Panc1 (cell line): ENCODE results near the gene SLC2A4. TPM values are rescaled to one million over a fixed set of nuclear protein-coding genes. Genes with fewer than 3 reads are reported as not detected.
A peak's percentile ranks its signal among the peaks of the same experiment; 100 is the strongest.

Source experiments
- ATAC-seq: fragments of 200-7000 bp; cut with Tn5 transposase; 2 replicates; pipeline ENCODE4 v1.9.1; 2020; ENCODE audit warnings: mild to moderate bottlenecking, moderate library complexity
- BruUV-seq: library from RNA; stranded (reverse); fragments of 400-500 nt; replicated peaks from 2 replicates; lab custom pipeline; 2021; lab: Mats Ljungman, UMichigan
- CTCF ChIA-PET: fragments of 300-600 bp; sonication (Branson Sonifier 250); formaldehyde crosslinking; loops from one replicate; lab custom pipeline; 2022; ENCODE audit warnings: antibody characterized with exemption; lab: Charles Lee
- POLR2A ChIA-PET: fragments of 300-600 bp; sonication (Branson Sonifier 250); formaldehyde crosslinking; loops from one replicate; lab custom pipeline; 2022; ENCODE audit warnings: antibody characterized with exemption; lab: Charles Lee
- DNase-seq: peaks from one replicate; pipeline ENCODE4 v3.0.0-alpha.2; 2010; ENCODE audit warnings: low read depth, low spot score
- H3K27ac ChIP-seq: 2 replicates; pipeline ENCODE4 v1.5.1; 2011; ENCODE audit warnings: mild to moderate bottlenecking, low read length, inconsistent platforms
- H3K27me3 ChIP-seq: fragments of 200-500 bp; sonication (Bioruptor generic); 2 replicates; pipeline ENCODE4 v1.6.0; 2014; ENCODE audit warnings: low read length, inconsistent platforms; ENCODE audit not compliant: control insufficient read depth, insufficient read depth
- H3K36me3 ChIP-seq: fragments of 200-500 bp; sonication (Bioruptor generic); 2 replicates; pipeline ENCODE4 v1.5.1; 2014; ENCODE audit warnings: inconsistent platforms, mild to moderate bottlenecking, low read length, moderate library complexity; ENCODE audit not compliant: control insufficient read depth, insufficient read depth
- H3K4me1 ChIP-seq: 2 replicates; pipeline ENCODE4 v1.5.1; 2011; ENCODE audit warnings: inconsistent platforms, mild to moderate bottlenecking, low read length, moderate library complexity; ENCODE audit not compliant: control insufficient read depth, insufficient read depth
- H3K4me3 ChIP-seq, 2 experiments: 2 replicates each; pipeline ENCODE4 v1.5.1; 2011 to 2012; ENCODE audit warnings: low read depth in 2 of 2, low read length in 2 of 2, mild to moderate bottlenecking in 2 of 2, inconsistent platforms in 1 of 2, moderate library complexity in 1 of 2
- H3K9me3 ChIP-seq: fragments of 200-500 bp; sonication (Bioruptor generic); 2 replicates; pipeline ENCODE4 v1.5.1; 2014; ENCODE audit warnings: low read depth, mild to moderate bottlenecking, inconsistent platforms, low read length, moderate library complexity; ENCODE audit not compliant: control insufficient read depth, insufficient read depth
- POLR2AphosphoS5 ChIP-seq: IDR thresholded peaks from 2 replicates; pipeline ENCODE4 v1.6.1; 2012; ENCODE audit warnings: mild to moderate bottlenecking, low read depth, low read length, moderate library complexity
- SIN3A ChIP-seq: IDR thresholded peaks from 2 replicates; pipeline ENCODE4 v1.6.1; 2012; ENCODE audit warnings: low read depth, mild to moderate bottlenecking, low read length, moderate library complexity, borderline replicate concordance; ENCODE audit not compliant: insufficient read depth
- TCF7L2 ChIP-seq: IDR thresholded peaks from 2 replicates; pipeline ENCODE4 v1.6.1; 2011; ENCODE audit warnings: mild to moderate bottlenecking, low read depth, low read length, inconsistent platforms
- in situ Hi-C: cut with HindIII; loops from 2 replicates; pipeline ENCODE4 v1.10.0; 2016; ENCODE audit warnings: low sequenced_read_pairs, low pct_unique_long_range_greater_than_20kb
- intact Hi-C: fragments of 100-400 bp; cut with micrococcal nuclease; formaldehyde crosslinking; loops from one replicate; pipeline ENCODE4 v1.10.0; 2022; ENCODE audit not compliant: unreplicated experiment
- total RNA-seq: library from RNA; stranded (reverse); gene quantifications from one replicate; pipeline ENCODE4 v1.2.1, GENCODE V29; 2021; ENCODE audit not compliant: unreplicated experiment
- TF ChIP-seq, protein P1 (sequence below): fragments of 450-650 bp; IDR thresholded peaks from 2 replicates; pipeline ENCODE4 v1.5.1; 2017; ENCODE audit warnings: mild to moderate bottlenecking
- TF ChIP-seq, protein P2 (sequence below), 2 experiments: IDR thresholded peaks; 2 replicates each; pipeline ENCODE4 v1.6.1; 2011 to 2012; ENCODE audit warnings: low read depth in 2 of 2, control low read depth in 1 of 2, low read length in 1 of 2, mild to moderate bottlenecking in 1 of 2, moderate library complexity in 1 of 2; ENCODE audit not compliant: insufficient read depth in 1 of 2

The SLC2A4 gene
- total RNA-seq, 1 experiment from 2014 or later, result 0.31 TPM

DNA sequence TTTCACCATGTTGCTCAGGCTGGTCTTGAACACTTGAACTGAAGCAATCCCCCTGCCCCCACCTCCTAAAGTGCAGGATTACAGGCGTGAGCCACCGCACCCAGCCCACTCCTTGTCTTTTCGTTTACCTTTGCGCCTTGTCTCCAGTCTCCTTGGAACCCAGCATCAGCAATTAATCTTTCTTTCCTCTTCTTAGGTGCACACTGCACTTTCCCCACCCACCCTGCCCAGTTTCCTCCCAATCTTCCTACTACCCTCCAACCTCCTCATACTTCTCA is 17.8 kb upstream of the SLC2A4 start:
- intact Hi-C loops, result no loop called here

GRCh38 chr17:7266784-7267183 is 14.7 kb upstream of the SLC2A4 start:
- BruUV-seq, result no TSS peak
- DNase-seq (no peak), ATAC-seq (no peak)
- CTCF ChIA-PET, result no interaction called here
- POLR2A ChIA-PET, result interaction anchor here (0.7 kb wide), 2 partner anchors 17 to 28 kb away, joined by 3 to 6 read pairs; partner anchors contain the start of gene PHF23
- peaks cover 3% of the 10 kb centered on the region; the same call in 1 of the 2 replicates for H3K36me3 ChIP-seq
- in situ Hi-C loops, result no loop called here
- intact Hi-C loops, result no loop called here
- H3K27ac ChIP-seq, result no peak overlapping the region
- H3K9me3 ChIP-seq, result no peaks in the 10 kb centered on the region
- no peak overlapping the region for H3K4me3 ChIP-seq
- TF ChIP-seq POLR2AphosphoS5 (no peak), TCF7L2 (no peak), SIN3A (no peak)
- TF ChIP-seq, protein P1, sequence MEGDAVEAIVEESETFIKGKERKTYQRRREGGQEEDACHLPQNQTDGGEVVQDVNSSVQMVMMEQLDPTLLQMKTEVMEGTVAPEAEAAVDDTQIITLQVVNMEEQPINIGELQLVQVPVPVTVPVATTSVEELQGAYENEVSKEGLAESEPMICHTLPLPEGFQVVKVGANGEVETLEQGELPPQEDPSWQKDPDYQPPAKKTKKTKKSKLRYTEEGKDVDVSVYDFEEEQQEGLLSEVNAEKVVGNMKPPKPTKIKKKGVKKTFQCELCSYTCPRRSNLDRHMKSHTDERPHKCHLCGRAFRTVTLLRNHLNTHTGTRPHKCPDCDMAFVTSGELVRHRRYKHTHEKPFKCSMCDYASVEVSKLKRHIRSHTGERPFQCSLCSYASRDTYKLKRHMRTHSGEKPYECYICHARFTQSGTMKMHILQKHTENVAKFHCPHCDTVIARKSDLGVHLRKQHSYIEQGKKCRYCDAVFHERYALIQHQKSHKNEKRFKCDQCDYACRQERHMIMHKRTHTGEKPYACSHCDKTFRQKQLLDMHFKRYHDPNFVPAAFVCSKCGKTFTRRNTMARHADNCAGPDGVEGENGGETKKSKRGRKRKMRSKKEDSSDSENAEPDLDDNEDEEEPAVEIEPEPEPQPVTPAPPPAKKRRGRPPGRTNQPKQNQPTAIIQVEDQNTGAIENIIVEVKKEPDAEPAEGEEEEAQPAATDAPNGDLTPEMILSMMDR, result no peak
- TF ChIP-seq, protein P2, sequence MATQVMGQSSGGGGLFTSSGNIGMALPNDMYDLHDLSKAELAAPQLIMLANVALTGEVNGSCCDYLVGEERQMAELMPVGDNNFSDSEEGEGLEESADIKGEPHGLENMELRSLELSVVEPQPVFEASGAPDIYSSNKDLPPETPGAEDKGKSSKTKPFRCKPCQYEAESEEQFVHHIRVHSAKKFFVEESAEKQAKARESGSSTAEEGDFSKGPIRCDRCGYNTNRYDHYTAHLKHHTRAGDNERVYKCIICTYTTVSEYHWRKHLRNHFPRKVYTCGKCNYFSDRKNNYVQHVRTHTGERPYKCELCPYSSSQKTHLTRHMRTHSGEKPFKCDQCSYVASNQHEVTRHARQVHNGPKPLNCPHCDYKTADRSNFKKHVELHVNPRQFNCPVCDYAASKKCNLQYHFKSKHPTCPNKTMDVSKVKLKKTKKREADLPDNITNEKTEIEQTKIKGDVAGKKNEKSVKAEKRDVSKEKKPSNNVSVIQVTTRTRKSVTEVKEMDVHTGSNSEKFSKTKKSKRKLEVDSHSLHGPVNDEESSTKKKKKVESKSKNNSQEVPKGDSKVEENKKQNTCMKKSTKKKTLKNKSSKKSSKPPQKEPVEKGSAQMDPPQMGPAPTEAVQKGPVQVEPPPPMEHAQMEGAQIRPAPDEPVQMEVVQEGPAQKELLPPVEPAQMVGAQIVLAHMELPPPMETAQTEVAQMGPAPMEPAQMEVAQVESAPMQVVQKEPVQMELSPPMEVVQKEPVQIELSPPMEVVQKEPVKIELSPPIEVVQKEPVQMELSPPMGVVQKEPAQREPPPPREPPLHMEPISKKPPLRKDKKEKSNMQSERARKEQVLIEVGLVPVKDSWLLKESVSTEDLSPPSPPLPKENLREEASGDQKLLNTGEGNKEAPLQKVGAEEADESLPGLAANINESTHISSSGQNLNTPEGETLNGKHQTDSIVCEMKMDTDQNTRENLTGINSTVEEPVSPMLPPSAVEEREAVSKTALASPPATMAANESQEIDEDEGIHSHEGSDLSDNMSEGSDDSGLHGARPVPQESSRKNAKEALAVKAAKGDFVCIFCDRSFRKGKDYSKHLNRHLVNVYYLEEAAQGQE (IDR thresholded peaks at IDR 0.05; ENCODE audit: insufficient read depth in 1 of 2, low read depth in 2 of 2, low read length in 1 of 2), result no peak
- no peaks in the 10 kb centered on the region for H3K27me3 ChIP-seq
- H3K4me1 ChIP-seq, result peaks cover 15% of the 10 kb centered on the region

More for the DNA sequence above, 17.8 kb upstream of the SLC2A4 start:
- ChIA-PET POLR2A (no interaction called here), CTCF (interaction anchor here (0.6 kb wide), 1 partner anchor 196 kb away, joined by 10 read pairs; no protein-coding TSS in a partner anchor)
- TF ChIP-seq POLR2AphosphoS5, result no peak
- TF ChIP-seq, protein P2 (IDR thresholded peaks at IDR 0.05; ENCODE audit: insufficient read depth in 1 of 2, low read depth in 2 of 2, low read length in 1 of 2), result no peak
- TF ChIP-seq, protein P1, result no peak
- TF ChIP-seq TCF7L2, result no peak
- TF ChIP-seq SIN3A, result no peak
- Histone ChIP-seq H3K9me3 (no peaks in the 10 kb centered on the region), H3K27me3 (no peaks in the 10 kb centered on the region), H3K4me3 (peak overlapping the region; percentile 50 to 65; a peak in 3 of 4 replicates), H3K27ac (peak overlapping the region; percentile 81), H3K36me3 (peaks cover 3% of the 10 kb centered on the region; the same call in 1 of the 2 replicates), H3K4me1 (peaks cover 22% of the 10 kb centered on the region)
- DNase-seq (no peak), ATAC-seq (no peak)
- in situ Hi-C loops, result no loop called here
- BruUV-seq, result no TSS peak
